ENCODE data around the gene ZNF362.

The ZNF362 gene

DNA sequence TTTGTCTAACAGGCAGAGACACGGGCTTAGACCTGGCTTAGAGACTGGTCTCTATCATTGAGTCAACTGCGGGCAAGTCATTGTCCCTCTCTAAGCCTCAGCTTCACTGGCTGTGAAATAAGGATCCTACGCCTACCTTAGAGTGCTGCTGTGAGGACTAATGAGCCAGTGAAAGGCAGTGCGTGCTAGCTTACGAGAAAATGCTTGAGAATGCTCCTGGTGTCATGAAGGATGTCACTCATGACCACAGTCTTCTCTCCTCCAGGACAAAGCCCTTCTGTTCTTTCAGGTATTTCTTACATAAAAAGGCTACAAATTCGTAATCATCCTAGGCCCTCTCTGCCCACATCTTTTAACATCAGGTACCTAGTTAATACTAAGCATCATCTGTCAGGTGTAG lies 81.1 kb downstream of the ZNF362 start:
- ChIA-PET POLR2A (interaction anchor here (1.8 kb wide), 1 partner anchor 12 kb away, joined by 7 read pairs; no protein-coding TSS in a partner anchor), CTCF (interaction anchor here (0.6 to 2.6 kb wide), 2 partner anchors 22 to 42 kb away, joined by 3 to 13 read pairs; no protein-coding TSS in a partner anchor)
- Histone ChIP-seq H3K4me1 (ENCODE audit: control insufficient read depth, insufficient read depth, low read length) (peaks cover 20% of the 10 kb centered on the region), H3K4me3 (ENCODE audit: low read depth, low read length) (no peak overlapping the region), H3K36me3 (ENCODE audit: control insufficient read depth in 2 of 2, insufficient read depth in 1 of 2, low read length in 2 of 2) (peaks cover 0 to 43% of the 10 kb centered on the region in 2 experiments; a peak in 1 of 3 replicates), H3K27ac (ENCODE audit: extremely low read depth, low read depth, low read length) (no peak overlapping the region), H3K9me3 (ENCODE audit: control insufficient read depth, insufficient read depth, low read depth, low read length) (no peaks in the 10 kb centered on the region)
- TF ChIP-seq RBAK (tag by site-specific recombination; IDR thresholded peaks at IDR 0.05): no peak
- TF ChIP-seq, protein P1, sequence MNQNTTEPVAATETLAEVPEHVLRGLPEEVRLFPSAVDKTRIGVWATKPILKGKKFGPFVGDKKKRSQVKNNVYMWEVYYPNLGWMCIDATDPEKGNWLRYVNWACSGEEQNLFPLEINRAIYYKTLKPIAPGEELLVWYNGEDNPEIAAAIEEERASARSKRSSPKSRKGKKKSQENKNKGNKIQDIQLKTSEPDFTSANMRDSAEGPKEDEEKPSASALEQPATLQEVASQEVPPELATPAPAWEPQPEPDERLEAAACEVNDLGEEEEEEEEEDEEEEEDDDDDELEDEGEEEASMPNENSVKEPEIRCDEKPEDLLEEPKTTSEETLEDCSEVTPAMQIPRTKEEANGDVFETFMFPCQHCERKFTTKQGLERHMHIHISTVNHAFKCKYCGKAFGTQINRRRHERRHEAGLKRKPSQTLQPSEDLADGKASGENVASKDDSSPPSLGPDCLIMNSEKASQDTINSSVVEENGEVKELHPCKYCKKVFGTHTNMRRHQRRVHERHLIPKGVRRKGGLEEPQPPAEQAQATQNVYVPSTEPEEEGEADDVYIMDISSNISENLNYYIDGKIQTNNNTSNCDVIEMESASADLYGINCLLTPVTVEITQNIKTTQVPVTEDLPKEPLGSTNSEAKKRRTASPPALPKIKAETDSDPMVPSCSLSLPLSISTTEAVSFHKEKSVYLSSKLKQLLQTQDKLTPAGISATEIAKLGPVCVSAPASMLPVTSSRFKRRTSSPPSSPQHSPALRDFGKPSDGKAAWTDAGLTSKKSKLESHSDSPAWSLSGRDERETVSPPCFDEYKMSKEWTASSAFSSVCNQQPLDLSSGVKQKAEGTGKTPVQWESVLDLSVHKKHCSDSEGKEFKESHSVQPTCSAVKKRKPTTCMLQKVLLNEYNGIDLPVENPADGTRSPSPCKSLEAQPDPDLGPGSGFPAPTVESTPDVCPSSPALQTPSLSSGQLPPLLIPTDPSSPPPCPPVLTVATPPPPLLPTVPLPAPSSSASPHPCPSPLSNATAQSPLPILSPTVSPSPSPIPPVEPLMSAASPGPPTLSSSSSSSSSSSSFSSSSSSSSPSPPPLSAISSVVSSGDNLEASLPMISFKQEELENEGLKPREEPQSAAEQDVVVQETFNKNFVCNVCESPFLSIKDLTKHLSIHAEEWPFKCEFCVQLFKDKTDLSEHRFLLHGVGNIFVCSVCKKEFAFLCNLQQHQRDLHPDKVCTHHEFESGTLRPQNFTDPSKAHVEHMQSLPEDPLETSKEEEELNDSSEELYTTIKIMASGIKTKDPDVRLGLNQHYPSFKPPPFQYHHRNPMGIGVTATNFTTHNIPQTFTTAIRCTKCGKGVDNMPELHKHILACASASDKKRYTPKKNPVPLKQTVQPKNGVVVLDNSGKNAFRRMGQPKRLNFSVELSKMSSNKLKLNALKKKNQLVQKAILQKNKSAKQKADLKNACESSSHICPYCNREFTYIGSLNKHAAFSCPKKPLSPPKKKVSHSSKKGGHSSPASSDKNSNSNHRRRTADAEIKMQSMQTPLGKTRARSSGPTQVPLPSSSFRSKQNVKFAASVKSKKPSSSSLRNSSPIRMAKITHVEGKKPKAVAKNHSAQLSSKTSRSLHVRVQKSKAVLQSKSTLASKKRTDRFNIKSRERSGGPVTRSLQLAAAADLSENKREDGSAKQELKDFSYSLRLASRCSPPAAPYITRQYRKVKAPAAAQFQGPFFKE (tag by site-specific recombination; IDR thresholded peaks at IDR 0.05; ENCODE audit: borderline replicate concordance): no peak
- TF ChIP-seq ZNF335 (tag by site-specific recombination; conservative IDR thresholded peaks at IDR 0.05): no peak
- TF ChIP-seq, protein P2, sequence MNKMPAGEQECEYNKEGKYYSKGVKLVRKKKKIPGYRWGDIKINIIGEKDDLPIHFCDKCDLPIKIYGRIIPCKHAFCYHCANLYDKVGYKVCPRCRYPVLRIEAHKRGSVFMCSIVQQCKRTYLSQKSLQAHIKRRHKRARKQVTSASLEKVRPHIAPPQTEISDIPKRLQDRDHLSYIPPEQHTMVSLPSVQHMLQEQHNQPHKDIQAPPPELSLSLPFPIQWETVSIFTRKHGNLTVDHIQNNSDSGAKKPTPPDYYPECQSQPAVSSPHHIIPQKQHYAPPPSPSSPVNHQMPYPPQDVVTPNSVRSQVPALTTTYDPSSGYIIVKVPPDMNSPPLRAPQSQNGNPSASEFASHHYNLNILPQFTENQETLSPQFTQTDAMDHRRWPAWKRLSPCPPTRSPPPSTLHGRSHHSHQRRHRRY (tag by site-specific recombination; IDR thresholded peaks at IDR 0.05): no peak

DNA sequence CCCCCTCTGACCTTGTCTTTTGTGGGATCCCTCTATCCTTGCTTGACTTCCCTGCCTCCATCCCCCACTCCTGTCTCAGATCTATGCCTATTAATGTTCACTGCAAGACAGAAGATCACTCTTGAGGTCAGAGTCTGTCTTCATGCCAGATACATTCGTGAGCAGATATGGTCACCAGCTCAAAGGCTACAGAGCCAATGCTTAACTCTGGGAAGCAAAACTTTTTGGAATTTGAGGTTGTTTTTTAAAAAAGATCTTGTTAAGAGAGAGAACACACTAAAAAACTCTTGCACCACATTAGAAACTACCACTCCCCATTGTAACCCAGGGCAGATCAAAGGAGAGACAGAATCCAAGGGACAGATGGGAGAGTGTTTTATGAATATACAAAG lies 81.8 kb downstream of the ZNF362 start:
- H3K9me3 ChIP-seq (ENCODE audit: control insufficient read depth, insufficient read depth, low read depth, low read length): no peaks in the 10 kb centered on the region
- peaks cover 0 to 42% of the 10 kb centered on the region in 2 experiments; a peak in 2 of 3 replicates for H3K36me3 ChIP-seq (ENCODE audit: control insufficient read depth in 2 of 2, insufficient read depth in 1 of 2, low read length in 2 of 2)
- no peak overlapping the region for H3K4me3 ChIP-seq (ENCODE audit: low read depth, low read length)
- CTCF ChIA-PET: interaction anchor here (0.6 to 2.6 kb wide), 2 partner anchors 42 to 1012 kb away, joined by 3 to 13 read pairs; no protein-coding TSS in a partner anchor
- H3K27ac ChIP-seq (ENCODE audit: extremely low read depth, low read depth, low read length): no peak overlapping the region; the same call in 1 of the 2 replicates
- peaks cover 24% of the 10 kb centered on the region for H3K4me1 ChIP-seq (ENCODE audit: control insufficient read depth, insufficient read depth, low read length)
- TF ChIP-seq ZNF155 (tag by site-specific recombination; IDR thresholded peaks at IDR 0.05) (no peak), ZNF830 (tag by site-specific recombination; IDR thresholded peaks at IDR 0.05; ENCODE audit: low read depth) (no peak), OVOL3 (tag by site-specific recombination; IDR thresholded peaks at IDR 0.05) (no peak), ZNF664 (tag by site-specific recombination; IDR thresholded peaks at IDR 0.05) (no peak), ZNF558 (tag by site-specific recombination; IDR thresholded peaks at IDR 0.05) (no peak), GLI4 (tag by site-specific recombination; IDR thresholded peaks at IDR 0.05) (no peak)
- TF ChIP-seq, protein P3, sequence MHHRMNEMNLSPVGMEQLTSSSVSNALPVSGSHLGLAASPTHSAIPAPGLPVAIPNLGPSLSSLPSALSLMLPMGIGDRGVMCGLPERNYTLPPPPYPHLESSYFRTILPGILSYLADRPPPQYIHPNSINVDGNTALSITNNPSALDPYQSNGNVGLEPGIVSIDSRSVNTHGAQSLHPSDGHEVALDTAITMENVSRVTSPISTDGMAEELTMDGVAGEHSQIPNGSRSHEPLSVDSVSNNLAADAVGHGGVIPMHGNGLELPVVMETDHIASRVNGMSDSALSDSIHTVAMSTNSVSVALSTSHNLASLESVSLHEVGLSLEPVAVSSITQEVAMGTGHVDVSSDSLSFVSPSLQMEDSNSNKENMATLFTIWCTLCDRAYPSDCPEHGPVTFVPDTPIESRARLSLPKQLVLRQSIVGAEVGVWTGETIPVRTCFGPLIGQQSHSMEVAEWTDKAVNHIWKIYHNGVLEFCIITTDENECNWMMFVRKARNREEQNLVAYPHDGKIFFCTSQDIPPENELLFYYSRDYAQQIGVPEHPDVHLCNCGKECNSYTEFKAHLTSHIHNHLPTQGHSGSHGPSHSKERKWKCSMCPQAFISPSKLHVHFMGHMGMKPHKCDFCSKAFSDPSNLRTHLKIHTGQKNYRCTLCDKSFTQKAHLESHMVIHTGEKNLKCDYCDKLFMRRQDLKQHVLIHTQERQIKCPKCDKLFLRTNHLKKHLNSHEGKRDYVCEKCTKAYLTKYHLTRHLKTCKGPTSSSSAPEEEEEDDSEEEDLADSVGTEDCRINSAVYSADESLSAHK (tag by site-specific recombination; IDR thresholded peaks at IDR 0.05): peak; percentile 80
- POLR2A ChIA-PET: interaction anchor here (1.5 to 1.8 kb wide), 2 partner anchors 12 to 43 kb away, joined by 4 to 7 read pairs; no protein-coding TSS in a partner anchor

All from HEK293 (cell line).